Measurements from ENCODE around the gene KLRG1.

GRCh38 chr12:9041321-9041720 lies 52.0 kb downstream of the KLRG1 start:
- TF ChIP-seq CTCF (IDR thresholded peaks at IDR 0.05; ENCODE audit: insufficient read depth, low read length, poor library complexity, severe bottlenecking) (no peak), EZH2phosphoT487 (conservative IDR thresholded peaks at IDR 0.05; ENCODE audit: low read length) (no peak)
